Spleen (tissue), 11 donors: ENCODE measurements around the gene SCAMP3. TPM values are rescaled to one million over a fixed set of nuclear protein-coding genes. Genes with fewer than 3 reads are reported as not detected.

Experiments
- DNase-seq: peaks from one replicate; pipeline ENCODE4 v3.0.0-alpha.2; 2020
- H3K27ac ChIP-seq, 8 donors: fragments of 200-600 bp; sonication (generic) in 7 of 8; 1 replicate in 4 of 8; 2 replicates in 4 of 8; pipeline versions ENCODE4 v1.5.0 to v1.8.0; 2016 to 2021; ENCODE audit warnings: inconsistent platforms in 4 of 8, mild to moderate bottlenecking in 4 of 8, moderate library complexity in 1 of 8
- H3K27me3 ChIP-seq, 7 donors: fragments of 200-600 bp; sonication (generic) in 6 of 7; replicated peaks in 1 of 7; 1 replicate in 4 of 7; 2 replicates in 3 of 7; pipeline versions ENCODE4 v1.5.0 to v1.8.0; 2016 to 2021; ENCODE audit warnings: inconsistent platforms in 3 of 7, mild to moderate bottlenecking in 1 of 7
- H3K36me3 ChIP-seq, 6 donors: fragments of 200-600 bp; sonication (generic) in 5 of 6; 1 replicate in 4 of 6; 2 replicates in 2 of 6; pipeline versions ENCODE4 v1.5.0 to v1.8.0; 2016 to 2021; ENCODE audit warnings: inconsistent platforms in 2 of 6
- H3K4me1 ChIP-seq, 6 donors: fragments of 200-600 bp; sonication (generic) in 5 of 6; 1 replicate in 3 of 6; 2 replicates in 3 of 6; pipeline versions ENCODE4 v1.5.0 to v1.8.0; 2016 to 2021; ENCODE audit warnings: inconsistent platforms in 3 of 6
- H3K4me3 ChIP-seq, 8 donors: fragments of 200-600 bp; sonication (generic) in 7 of 8; 1 replicate in 4 of 8; 2 replicates in 4 of 8; pipeline versions ENCODE4 v1.5.0 to v1.8.0; 2016 to 2021; ENCODE audit warnings: inconsistent platforms in 4 of 8, mild to moderate bottlenecking in 4 of 8, moderate library complexity in 2 of 8
- H3K9me3 ChIP-seq, 8 donors: fragments of 200-600 bp; sonication (generic) in 7 of 8; 1 replicate in 4 of 8; 2 replicates in 4 of 8; pipeline versions ENCODE4 v1.5.0 to v1.8.0; 2016 to 2021; ENCODE audit warnings: inconsistent platforms in 4 of 8
- POLR2A ChIP-seq, 3 donors: fragments of 450-650 bp; IDR thresholded peaks; one replicate each; pipeline ENCODE4 v1.5.1; 2017; ENCODE audit warnings: antibody characterized with exemption in 3 of 3, mild to moderate bottlenecking in 1 of 3
- POLR2AphosphoS5 ChIP-seq, 3 donors: sonication (generic); formaldehyde crosslinking; IDR thresholded peaks; one replicate each; pipeline ENCODE4 v1.5.1; 2017; ENCODE audit warnings: antibody characterized with exemption in 3 of 3
- WGBS, 5 donors: extraction: QIAGEN DNeasy Blood & Tissue Kit in 3 of 5; methylation state at CpG; one replicate each; pipeline versions ENCODE4 v1.1.5 to v1.1.7; 2013 to 2018; 5-methylcytosine and 5-hydroxymethylcytosine counted together
- intact Hi-C: fragments of 100-400 bp; cut with DNase I; formaldehyde crosslinking; loops from one replicate; pipeline ENCODE4 v1.15.0; 2023; ENCODE audit warnings: low total_unique reads
- polyA plus RNA-seq, 3 donors: library from polyadenylated mRNA; stranded (reverse); fragments of 200-250 nt; gene quantifications; one replicate each; pipeline ENCODE4 v1.2.1, GENCODE V29; 2013
- total RNA-seq, 7 donors: library from RNA; depleted of rRNA in 3 of 7; stranded (reverse); fragments of >200 nt in 3 of 7; fragmentation: NEBNext Ultra II Directional in 4 of 7; extraction: Animal tissue kit (Norgen Biotek cat#: 25700) in 4 of 7; gene quantifications; one replicate each; pipeline versions ENCODE4 v1.1.0 to v1.2.1, GENCODE V29; 2016 to 2021
- TF ChIP-seq, protein P1 (sequence below), 11 experiments: fragments of 200-600 bp in 7 of 11; fragments of 450-650 bp in 4 of 11; sonication (generic) in 4 of 11; IDR thresholded peaks in 8 of 11; conservative IDR thresholded peaks in 3 of 11; 1 replicate in 7 of 11; 2 replicates in 4 of 11; pipeline versions ENCODE4 v1.4.0 to v1.8.0; 2016 to 2021; ENCODE audit warnings: antibody characterized with exemption in 11 of 11, inconsistent platforms in 4 of 11, mild to moderate bottlenecking in 1 of 11
- donor health status: healthy with polysubstance abuse.
- donor health status: DM: no; HTN: no; CAD: no; lungs with moderate emphysema.
- donor health status: DM: no; HTN: no; CAD: no.
- donor health status: Bipolar disorder and iron deficiency.
- donor health status: healthy.
- donor health status: DM: no; HTN: no; CAD: no.
- donor health status: DM: yes; HTN: yes; CAD: no.

Gene SCAMP3
- total and polyA plus RNA-seq, 10 donors = 46.5 to 59.9 (median 50.8) TPM

DNA sequence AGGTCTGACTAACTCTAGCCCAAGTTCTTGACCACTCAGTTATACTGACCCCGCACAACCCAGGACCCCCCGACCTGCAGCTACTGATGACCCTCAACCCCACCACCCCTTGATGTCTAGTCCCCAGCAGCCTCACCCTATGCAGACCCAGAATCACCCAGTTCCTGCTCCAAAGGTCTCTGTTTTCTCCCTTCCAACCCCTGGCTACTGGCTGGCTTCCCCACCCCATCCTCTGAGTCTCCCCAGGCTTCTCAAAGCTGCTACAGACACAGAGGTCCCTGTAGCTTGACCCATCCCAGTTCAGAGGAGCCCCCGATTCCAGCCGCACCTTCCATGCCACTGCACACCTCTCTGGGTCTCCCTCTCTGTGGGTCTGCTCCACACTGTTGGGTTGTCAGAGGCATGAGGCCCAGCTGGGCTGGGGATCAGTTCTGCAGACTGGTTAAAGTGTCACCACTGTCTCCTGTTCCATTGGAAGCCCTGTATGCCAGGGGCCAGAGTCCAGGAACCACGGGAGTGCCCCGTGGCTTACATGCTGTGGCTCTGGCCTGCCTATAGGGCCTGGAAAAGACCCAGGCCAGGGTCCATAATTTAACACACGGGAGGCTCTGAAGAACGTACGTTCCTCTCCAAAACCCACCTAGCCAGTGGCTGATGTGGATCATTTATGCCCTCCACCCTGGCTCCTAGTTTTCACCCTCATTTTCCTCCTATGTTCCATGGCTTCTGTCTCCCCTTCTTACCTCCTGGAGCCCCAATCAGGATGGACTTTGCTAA, 38.6 kb upstream of the SCAMP3 start:
- intact Hi-C loops = no loop called here
- Histone ChIP-seq H3K36me3 (no peaks in the 10 kb centered on the region), H3K9me3 (no peaks in the 10 kb centered on the region), H3K27me3 (peaks cover 0 to 15% (median 6%) of the 10 kb centered on the region in 7 donors), H3K4me3 (no peak overlapping the region), H3K27ac (no peak overlapping the region), H3K4me1 (no peaks in the 10 kb centered on the region)
- no peak for DNase-seq
- TF ChIP-seq POLR2AphosphoS5 (IDR thresholded peaks at IDR 0.05) (no peak), POLR2A (IDR thresholded peaks at IDR 0.05) (no peak)
- TF ChIP-seq, protein P1, sequence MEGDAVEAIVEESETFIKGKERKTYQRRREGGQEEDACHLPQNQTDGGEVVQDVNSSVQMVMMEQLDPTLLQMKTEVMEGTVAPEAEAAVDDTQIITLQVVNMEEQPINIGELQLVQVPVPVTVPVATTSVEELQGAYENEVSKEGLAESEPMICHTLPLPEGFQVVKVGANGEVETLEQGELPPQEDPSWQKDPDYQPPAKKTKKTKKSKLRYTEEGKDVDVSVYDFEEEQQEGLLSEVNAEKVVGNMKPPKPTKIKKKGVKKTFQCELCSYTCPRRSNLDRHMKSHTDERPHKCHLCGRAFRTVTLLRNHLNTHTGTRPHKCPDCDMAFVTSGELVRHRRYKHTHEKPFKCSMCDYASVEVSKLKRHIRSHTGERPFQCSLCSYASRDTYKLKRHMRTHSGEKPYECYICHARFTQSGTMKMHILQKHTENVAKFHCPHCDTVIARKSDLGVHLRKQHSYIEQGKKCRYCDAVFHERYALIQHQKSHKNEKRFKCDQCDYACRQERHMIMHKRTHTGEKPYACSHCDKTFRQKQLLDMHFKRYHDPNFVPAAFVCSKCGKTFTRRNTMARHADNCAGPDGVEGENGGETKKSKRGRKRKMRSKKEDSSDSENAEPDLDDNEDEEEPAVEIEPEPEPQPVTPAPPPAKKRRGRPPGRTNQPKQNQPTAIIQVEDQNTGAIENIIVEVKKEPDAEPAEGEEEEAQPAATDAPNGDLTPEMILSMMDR (IDR thresholded peaks at IDR 0.05 in 8 of 11, conservative IDR thresholded peaks at IDR 0.05 in 3 of 11) = no peak
- WGBS, 5 donors = 89 to 95% (median 91%) methylated on average over 9 of the region's 9 CpGs

DNA sequence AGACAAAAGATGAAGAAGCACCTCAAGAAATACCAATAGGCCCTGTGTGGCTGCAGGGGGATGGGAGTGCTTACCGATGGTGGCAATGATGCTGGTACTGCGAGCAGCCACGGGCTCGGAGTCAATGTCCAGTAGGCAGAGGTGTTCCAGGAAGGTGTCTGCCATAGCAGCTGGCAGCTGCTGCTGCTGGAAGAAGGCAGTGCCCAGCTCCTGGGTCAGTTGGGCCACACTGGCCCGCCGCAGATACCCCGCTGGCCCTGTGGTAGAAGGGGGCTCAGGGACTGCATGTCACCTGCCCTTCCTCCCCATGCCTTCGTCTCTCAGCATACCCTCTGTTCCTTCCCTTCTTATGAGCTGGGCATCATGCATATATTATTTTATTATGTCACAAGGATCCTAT, 37.9 kb upstream of the SCAMP3 start:
- intact Hi-C loops = no loop called here
- WGBS, 5 donors = 92 to 95% (median 94%) methylated on average over 8 of the region's 8 CpGs
- no peaks in the 10 kb centered on the region for H3K36me3 ChIP-seq
- H3K27me3 ChIP-seq = peaks cover 0 to 22% (median 12%) of the 10 kb centered on the region in 7 donors
- no peaks in the 10 kb centered on the region for H3K9me3 ChIP-seq
- H3K27ac ChIP-seq = no peak overlapping the region
- H3K4me3 ChIP-seq = no peak overlapping the region
- DNase-seq = no peak
- H3K4me1 ChIP-seq = peaks cover 0 to 7% (median 3%) of the 10 kb centered on the region in 6 donors
- no peak for TF ChIP-seq POLR2AphosphoS5 (IDR thresholded peaks at IDR 0.05)
- TF ChIP-seq, protein P1 (IDR thresholded peaks at IDR 0.05 in 8 of 11, conservative IDR thresholded peaks at IDR 0.05 in 3 of 11) = no peak
- TF ChIP-seq POLR2A (IDR thresholded peaks at IDR 0.05) = no peak

DNA sequence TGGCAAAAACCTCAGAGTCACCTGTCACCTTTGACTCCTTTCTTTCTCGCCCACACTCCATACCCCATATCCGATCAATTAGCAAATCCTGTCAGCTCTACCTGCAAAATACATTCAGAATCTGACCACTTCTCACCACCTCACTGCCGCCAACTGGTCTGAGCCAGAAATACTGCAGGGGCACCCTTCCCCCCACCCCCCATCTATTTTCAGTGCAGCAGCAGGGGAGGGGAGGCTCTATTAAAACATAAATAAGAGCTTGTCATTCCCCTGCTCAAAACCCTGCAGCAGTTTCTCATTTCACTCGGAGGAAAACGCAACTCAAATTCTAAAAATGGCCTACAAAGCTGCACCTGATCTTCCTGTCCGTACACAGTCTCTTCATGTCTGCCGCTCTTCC, 35.2 kb upstream of the SCAMP3 start:
- no peaks in the 10 kb centered on the region for H3K36me3 ChIP-seq
- no peaks in the 10 kb centered on the region for H3K9me3 ChIP-seq
- peaks cover 0 to 44% (median 21%) of the 10 kb centered on the region in 7 donors for H3K27me3 ChIP-seq
- H3K4me1 ChIP-seq = peaks cover 0 to 12% (median 3%) of the 10 kb centered on the region in 6 donors
- no peak for DNase-seq
- no peak overlapping the region for H3K4me3 ChIP-seq
- no peak overlapping the region for H3K27ac ChIP-seq
- 63 to 72% (median 67%) methylated on average over 7 of the region's 7 CpGs for WGBS, 5 donors
- intact Hi-C loops = no loop called here
- TF ChIP-seq POLR2AphosphoS5 (IDR thresholded peaks at IDR 0.05) (no peak), POLR2A (IDR thresholded peaks at IDR 0.05) (no peak)
- TF ChIP-seq, protein P1 (IDR thresholded peaks at IDR 0.05 in 8 of 11, conservative IDR thresholded peaks at IDR 0.05 in 3 of 11) = no peak

DNA sequence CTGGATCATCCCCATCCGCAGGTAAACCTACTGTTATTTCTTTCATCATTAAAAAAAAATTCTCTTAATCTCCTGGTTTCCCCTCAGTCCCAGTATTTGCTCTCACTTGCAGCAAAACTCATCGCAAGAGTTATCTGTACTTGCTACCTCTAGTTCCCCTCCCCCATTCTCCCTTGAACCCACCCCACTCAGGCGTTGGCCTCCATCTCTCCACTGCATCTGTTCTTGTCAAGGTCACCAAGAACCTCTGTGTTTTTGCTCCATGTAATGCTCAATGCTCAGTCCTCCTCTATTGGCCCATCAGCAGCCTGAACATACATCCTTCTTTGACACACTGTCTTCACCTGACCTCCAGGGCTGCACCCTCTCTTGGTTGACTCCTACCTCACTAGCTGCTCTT, 34.5 kb upstream of the SCAMP3 start:
- no peaks in the 10 kb centered on the region for H3K36me3 ChIP-seq
- H3K9me3 ChIP-seq = no peaks in the 10 kb centered on the region
- intact Hi-C loops = no loop called here
- TF ChIP-seq POLR2A (IDR thresholded peaks at IDR 0.05) (no peak), POLR2AphosphoS5 (IDR thresholded peaks at IDR 0.05) (no peak)
- TF ChIP-seq, protein P1 (IDR thresholded peaks at IDR 0.05 in 8 of 11, conservative IDR thresholded peaks at IDR 0.05 in 3 of 11) = no peak
- DNase-seq = no peak
- H3K4me1 ChIP-seq = peaks cover 0 to 12% (median 3%) of the 10 kb centered on the region in 6 donors
- H3K27ac ChIP-seq = no peak overlapping the region
- 73 to 95% (median 85%) methylated on average over 3 of the region's 3 CpGs for WGBS, 5 donors
- H3K27me3 ChIP-seq = peaks cover 0 to 44% (median 21%) of the 10 kb centered on the region in 7 donors
- H3K4me3 ChIP-seq = no peak overlapping the region
